GM21723 (cell line): ENCODE results near the gene RPS27L.
A peak's percentile ranks its signal among the peaks of the same experiment; 100 is the strongest.

Experiments used
- ATAC-seq: cut with Tn5 transposase; IDR thresholded peaks from one replicate; pipeline ENCODE4 v1.9.1; 2021; ENCODE audit warnings: mild to moderate bottlenecking, moderate library complexity; ENCODE audit not compliant: unreplicated experiment

Gene RPS27L

GRCh38 chr15:63157118-63157843 lies at the start of gene RPS27L:
RPS27L (minus strand) TSS chr15:63157477; CDS start chr15:63157405, 72 bp downstream.
- ATAC-seq: peak; percentile 88

DNA sequence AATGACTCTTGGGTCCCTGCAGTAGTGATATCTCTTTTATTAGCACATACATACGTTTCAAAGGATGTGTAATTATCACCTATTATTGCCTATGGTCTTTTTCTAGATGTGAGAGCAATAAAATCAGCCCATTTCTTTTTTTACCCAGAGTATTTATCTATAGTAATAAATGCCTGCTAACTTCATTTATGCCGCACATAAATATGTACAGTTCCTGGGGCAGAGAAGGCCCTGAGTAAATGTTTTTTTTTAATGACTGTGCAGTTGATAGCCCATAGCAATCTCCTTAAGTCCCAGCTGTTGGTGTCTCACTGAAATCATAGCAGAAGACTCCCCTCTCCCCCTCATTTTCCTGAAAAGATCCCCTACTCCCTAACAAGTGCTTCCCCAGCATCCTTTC lies 48.8 kb upstream of the RPS27L start:
- no peak for ATAC-seq

DNA sequence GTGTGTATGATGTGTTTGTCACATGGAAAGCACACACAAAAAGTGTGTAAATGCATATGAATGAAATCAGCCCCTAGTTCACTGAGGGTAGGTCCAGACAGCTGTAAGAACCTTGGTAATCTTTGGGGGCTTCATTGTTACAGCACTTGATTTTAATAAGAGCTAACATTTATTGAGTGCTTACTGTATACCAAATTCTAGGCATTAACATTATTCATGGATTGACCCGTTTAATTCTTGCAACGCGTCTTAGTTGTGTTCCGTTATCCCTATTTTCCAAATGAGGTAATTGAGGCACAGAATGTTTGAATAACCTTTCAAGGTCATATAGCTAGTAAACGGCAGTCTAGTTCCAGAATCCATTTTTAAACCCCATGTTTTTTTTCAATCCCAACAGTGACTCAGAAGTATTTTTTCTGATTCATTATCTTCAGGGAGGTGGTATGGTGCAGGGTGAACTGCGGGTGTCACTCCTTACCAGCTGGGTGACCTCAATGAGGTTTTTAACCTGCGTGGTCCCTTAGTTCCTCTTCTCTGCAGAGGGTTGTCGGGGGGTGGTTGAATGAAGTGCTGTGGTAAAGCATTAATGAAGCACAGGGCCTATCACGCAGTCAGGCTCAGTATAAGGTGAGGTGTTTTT lies 46.3 kb upstream of the RPS27L start:
- ATAC-seq: no peak

GRCh38 chr15:63202861-63203260 lies 45.6 kb upstream of the RPS27L start:
- ATAC-seq: no peak

DNA sequence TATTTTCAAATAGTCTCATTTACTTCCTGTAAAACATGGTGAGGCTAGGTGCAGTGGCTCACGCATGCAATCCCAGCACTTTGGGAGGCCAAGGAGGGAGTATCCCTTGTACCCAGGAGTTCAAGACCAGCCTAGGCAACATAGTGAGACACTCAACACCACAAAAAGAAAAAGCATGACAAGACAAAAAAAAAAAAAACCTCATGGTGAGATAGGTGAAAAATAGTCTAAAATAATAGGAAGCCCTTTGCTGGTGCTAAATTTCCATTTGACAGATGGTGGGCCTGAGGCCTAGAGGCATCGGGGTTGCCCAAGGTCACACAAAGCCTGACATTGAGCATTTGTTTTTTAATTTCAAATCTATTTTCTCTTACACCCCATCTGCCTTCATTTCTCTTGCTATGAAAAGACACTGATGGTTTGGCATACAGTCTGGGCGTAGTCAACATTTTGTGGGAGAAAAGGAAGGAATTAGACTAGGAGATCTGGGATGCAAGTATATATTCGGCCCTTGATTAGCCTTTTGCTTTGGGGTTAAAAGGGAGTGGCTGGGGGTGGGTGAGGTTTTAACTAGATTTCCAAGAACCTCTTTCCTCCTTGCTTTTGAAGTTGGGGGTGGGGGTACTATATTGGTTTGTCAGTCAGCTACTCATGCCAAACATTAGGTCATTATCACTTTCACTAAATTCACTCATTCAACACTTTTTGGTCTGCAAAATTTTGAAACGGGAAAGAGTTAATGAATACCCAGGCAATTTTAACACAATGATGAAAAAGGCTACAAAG lies 43.4 kb upstream of the RPS27L start:
- ATAC-seq: no peak

GRCh38 chr15:63198371-63199250 lies 41.3 kb upstream of the RPS27L start:
- ATAC-seq: no peak

- no peak for ATAC-seq
Observed at GRCh38 chr15:63197626-63198025, 40.3 kb upstream of the RPS27L start.

- ATAC-seq: no peak
Observed at GRCh38 chr15:63196842-63197241, 39.6 kb upstream of the RPS27L start.

- no peak for ATAC-seq
Observed at GRCh38 chr15:63195569-63196015, 38.3 kb upstream of the RPS27L start.

GRCh38 chr15:63194880-63195568 lies 37.7 kb upstream of the RPS27L start:
- ATAC-seq: no peak

DNA sequence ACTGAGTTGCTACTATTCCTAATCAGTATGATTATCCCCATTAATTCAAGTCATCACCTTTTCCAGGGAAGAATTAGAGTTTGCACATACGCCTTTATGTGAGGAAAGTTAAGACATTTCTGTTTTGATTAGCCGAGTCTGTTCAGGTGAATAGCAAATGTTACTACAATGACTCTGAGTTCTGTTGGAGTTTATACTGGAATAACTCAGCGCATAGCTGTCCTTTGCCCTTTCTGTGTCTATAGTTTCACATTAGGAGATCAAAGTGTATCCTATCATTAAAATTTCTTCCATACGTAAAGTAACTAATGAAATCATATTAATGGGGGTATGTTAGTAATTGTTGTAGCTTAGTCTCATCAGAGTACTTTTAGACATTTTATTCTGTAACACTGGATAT lies 37.0 kb upstream of the RPS27L start:
- ATAC-seq: no peak

GRCh38 chr15:63192619-63193206 lies 35.4 kb upstream of the RPS27L start:
- ATAC-seq: no peak

GRCh38 chr15:63191895-63192618 lies 34.8 kb upstream of the RPS27L start:
- ATAC-seq: peak; percentile 47

GRCh38 chr15:63190769-63191649 lies 33.7 kb upstream of the RPS27L start:
- no peak for ATAC-seq

- no peak for ATAC-seq
Observed at GRCh38 chr15:63189941-63190768, 32.9 kb upstream of the RPS27L start.

- ATAC-seq: peak; percentile 70
Observed at GRCh38 chr15:63188926-63189871, 31.9 kb upstream of the RPS27L start, which contains the start of gene RAB8B. RAB8B (plus strand) TSS chr15:63189606; CDS start chr15:63189625, 19 bp downstream.
